GM18519 (cell line): ENCODE results near the gene VCX3A.
"Not testable (repeated sequence)": the region's sequence is repeated elsewhere in the genome, so short reads cannot be mapped to it uniquely, and the experiment has no call there.

Experiments used
- ATAC-seq: cut with Tn5 transposase; IDR thresholded peaks from one replicate; pipeline ENCODE4 v1.9.1; 2021; ENCODE audit warnings: mild to moderate bottlenecking, moderate library complexity; ENCODE audit not compliant: unreplicated experiment, low FRiP score

VCX3A gene

DNA sequence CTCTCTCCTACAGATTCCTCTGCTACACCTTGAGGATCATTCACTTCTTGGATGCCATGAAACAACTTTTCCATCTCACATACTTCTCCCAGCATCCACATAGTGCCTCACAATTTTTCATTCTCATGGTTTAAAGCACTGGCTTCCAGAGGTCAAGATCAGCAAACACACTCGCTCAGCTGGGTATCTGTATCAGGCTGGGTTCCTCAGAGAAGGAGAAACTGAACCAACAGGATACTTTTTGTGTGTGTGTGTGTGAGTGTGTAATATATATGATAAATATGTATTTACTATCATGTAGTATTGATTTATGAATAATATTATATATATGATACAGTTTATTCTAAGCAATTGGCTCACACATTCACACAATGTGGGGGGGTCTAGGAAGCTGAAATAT, at the start of gene VCX3A:
Gene VCX3A, minus strand, starts transcription at position 101 of the 400 bp plus-strand sequence. CDS start 621 bp downstream, outside the sequence.
- not testable (repeated sequence) for ATAC-seq

GRCh38 chrX:6574762-6575161, 39.8 kb upstream of the VCX3A start:
- ATAC-seq, result no peak

DNA sequence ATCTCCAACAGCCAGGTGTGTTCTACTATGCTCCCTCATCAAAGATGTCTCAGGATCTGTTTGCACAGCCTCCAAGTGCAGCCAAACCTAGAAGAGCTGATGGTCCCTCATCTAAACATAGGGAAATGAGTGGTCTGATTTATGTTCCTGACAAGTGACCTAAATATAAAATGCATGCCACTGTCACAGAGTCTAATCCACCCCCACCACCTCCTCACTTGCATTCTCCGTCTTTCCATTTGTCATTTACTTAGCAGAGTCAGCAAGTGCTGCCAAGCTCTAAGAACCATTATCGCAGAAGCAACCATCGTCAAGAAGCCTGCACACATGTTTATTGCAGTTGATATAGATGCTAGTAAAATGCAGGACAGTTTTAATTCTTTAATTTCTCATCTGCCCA, 33.1 kb upstream of the VCX3A start:
- no peak for ATAC-seq

DNA sequence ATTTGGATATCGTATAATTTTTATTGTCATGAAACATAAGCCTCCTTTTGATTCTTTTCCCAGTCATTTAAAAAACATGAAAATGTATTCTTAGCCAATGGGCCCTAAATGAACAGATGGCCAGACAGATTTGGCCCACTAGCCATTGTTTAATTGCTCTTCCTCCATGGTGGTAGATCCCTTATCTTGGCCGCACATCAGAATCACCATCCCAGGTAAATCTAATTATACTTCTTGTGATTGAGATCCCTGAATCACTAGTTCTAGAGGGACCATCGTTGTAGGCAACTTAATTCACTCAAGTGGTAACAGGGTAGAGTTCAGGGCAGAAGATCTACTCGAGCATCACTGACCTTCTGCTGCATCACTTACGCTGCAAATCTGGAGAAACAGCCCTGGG, 24.1 kb upstream of the VCX3A start:
- no peak for ATAC-seq

DNA sequence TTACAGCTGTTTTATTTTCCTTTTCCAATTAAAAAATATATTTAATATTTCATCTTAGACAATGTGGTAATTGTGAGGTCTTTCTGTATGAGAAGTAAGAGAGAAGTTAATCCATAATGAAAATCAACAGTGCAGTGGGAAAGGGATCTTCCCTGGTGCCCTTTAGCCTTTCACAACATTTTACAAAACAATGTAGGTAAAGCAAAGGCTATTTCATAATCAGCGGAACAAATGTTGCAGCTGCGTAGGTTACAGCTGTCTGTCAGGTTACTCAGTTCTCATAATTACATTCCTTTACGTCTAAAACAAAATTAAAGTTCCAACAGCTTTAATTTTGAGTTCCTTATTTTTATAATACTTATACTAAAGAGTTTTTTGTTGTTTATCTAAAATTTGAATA, 22.8 kb upstream of the VCX3A start:
- no peak for ATAC-seq

DNA sequence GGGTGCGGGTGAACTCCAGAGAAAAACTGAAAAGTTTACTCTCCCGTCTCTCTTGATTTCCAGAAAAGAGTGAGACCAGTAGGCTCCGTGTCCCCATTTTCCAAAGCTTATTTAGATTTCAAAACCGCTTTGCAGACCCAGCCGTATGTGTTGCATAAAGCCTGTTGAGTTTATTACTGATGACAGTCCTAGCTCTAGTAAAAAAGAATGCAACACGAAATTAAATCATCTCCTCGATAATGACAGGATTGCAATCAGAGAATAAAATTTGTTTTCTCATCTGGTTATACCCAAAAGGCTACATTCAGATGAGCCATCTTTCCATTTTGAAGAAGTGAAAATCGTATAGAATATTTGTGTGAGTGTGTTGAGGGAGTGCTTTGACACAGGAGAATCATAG, 16.1 kb upstream of the VCX3A start:
- ATAC-seq, result no peak

GRCh38 chrX:6545712-6546111, 10.8 kb upstream of the VCX3A start:
- no peak for ATAC-seq

- no peak for ATAC-seq
Measured at GRCh38 chrX:6526564-6527136, 8.3 kb downstream of the VCX3A start.

GRCh38 chrX:6517376-6517775, 17.5 kb downstream of the VCX3A start:
- ATAC-seq, result no peak

- ATAC-seq, result no peak
Measured at GRCh38 chrX:6506444-6506843, 28.5 kb downstream of the VCX3A start.

- ATAC-seq, result no peak
Measured at GRCh38 chrX:6505960-6506359, 29.0 kb downstream of the VCX3A start.

- ATAC-seq, result no peak
Measured at GRCh38 chrX:6500719-6501118, 34.2 kb downstream of the VCX3A start.

DNA sequence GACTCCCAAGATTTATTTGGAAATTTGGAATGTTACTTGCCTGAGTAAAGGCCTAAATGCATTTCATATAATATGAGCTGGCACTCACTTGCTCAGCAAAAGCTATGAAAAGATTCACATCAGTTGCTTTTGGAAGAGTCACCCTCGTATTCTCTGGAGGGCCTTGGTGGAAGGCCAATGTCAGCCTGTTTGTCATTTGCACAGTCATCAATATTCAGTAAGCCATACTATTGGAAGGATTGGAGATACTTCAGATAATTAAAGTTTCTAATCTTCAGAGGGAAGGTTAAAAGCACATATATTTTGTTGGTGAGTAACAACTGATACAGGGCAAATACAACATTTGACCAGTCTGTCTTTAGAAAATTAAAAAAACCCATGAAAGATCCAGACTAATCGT, 36.6 kb downstream of the VCX3A start:
- no peak for ATAC-seq
